Measurements from ENCODE around the gene SHE. TPM values are rescaled to one million over a fixed set of nuclear protein-coding genes. Genes with fewer than 3 reads are reported as not detected.

SHE gene
- polyA plus RNA-seq, 1 donor from 2014 or later = 0.04 TPM

DNA sequence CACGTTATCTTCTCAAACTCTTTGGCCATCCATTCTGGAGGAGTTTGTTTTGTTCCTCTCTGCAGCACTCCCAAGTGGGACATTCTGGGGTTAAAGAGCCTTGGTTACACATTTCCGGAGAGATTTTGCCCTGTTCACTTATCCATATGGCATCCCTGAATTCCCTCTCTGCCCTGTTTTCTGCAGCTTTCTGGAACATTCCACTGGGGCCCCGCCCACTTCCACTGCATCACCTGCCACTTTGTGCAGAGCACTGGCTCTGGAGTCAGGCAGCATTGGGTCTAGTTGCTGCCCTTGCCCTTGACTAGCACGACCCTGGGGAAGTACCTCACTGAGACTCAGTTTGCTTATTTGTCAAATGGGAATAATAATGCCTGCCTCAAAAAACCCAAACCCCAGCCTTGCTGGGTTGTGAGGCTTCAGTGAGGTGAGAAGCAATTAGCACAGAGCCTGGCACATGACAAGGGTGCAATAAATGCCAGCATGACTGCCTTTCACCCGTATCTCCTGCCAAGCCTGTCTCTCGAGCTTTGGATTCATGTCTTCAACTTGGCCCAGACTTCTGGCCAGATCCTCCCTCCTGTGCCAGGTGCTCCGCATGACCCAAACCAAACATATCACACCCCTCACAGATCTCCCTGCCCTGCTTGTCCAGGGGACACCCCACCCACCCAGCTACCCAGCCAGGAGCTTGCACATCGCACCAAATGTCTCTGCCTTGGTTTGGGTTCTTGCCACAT is 58.8 kb downstream of the SHE start:
- Histone ChIP-seq H3K27ac (ENCODE audit: low read length) (no peak overlapping the region), H2AFZ (ENCODE audit: low read depth, low read length) (no peak overlapping the region), H3K79me2 (replicated peaks; ENCODE audit: insufficient read depth, low read length) (no peaks in the 10 kb centered on the region), H4K20me1 (ENCODE audit: insufficient read depth) (no peaks in the 10 kb centered on the region), H3K36me3 (ENCODE audit: insufficient read depth, low read length) (no peaks in the 10 kb centered on the region), H3K9me2 (ENCODE audit: insufficient read depth, low read length) (no peaks in the 10 kb centered on the region), H3K9me3 (ENCODE audit: low read length) (no peaks in the 10 kb centered on the region), H3F3A (ENCODE audit: insufficient read depth, low read length, poor library complexity, severe bottlenecking) (no peaks in the 10 kb centered on the region), H3K27me3 (ENCODE audit: insufficient read depth, low read depth, low read length) (no peaks in the 10 kb centered on the region), H3K4me3 (ENCODE audit: low read length) (no peak overlapping the region), H3K4me2 (ENCODE audit: low read length) (no peak overlapping the region), H3K9ac (ENCODE audit: low read length) (no peak overlapping the region)
- no peak for TF ChIP-seq EZH2 (IDR thresholded peaks at IDR 0.05; ENCODE audit: borderline replicate concordance, insufficient read depth, low read length, poor library complexity, severe bottlenecking)
- no peak for TF ChIP-seq MXI1 (conservative IDR thresholded peaks at IDR 0.05; ENCODE audit: poor library complexity, severe bottlenecking)
- TF ChIP-seq, protein P1, sequence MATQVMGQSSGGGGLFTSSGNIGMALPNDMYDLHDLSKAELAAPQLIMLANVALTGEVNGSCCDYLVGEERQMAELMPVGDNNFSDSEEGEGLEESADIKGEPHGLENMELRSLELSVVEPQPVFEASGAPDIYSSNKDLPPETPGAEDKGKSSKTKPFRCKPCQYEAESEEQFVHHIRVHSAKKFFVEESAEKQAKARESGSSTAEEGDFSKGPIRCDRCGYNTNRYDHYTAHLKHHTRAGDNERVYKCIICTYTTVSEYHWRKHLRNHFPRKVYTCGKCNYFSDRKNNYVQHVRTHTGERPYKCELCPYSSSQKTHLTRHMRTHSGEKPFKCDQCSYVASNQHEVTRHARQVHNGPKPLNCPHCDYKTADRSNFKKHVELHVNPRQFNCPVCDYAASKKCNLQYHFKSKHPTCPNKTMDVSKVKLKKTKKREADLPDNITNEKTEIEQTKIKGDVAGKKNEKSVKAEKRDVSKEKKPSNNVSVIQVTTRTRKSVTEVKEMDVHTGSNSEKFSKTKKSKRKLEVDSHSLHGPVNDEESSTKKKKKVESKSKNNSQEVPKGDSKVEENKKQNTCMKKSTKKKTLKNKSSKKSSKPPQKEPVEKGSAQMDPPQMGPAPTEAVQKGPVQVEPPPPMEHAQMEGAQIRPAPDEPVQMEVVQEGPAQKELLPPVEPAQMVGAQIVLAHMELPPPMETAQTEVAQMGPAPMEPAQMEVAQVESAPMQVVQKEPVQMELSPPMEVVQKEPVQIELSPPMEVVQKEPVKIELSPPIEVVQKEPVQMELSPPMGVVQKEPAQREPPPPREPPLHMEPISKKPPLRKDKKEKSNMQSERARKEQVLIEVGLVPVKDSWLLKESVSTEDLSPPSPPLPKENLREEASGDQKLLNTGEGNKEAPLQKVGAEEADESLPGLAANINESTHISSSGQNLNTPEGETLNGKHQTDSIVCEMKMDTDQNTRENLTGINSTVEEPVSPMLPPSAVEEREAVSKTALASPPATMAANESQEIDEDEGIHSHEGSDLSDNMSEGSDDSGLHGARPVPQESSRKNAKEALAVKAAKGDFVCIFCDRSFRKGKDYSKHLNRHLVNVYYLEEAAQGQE (IDR thresholded peaks at IDR 0.05; ENCODE audit: borderline replicate concordance) = no peak
- TF ChIP-seq RAD21 (conservative IDR thresholded peaks at IDR 0.05) = no peak
- no peak for TF ChIP-seq SMC3 (conservative IDR thresholded peaks at IDR 0.05; ENCODE audit: poor library complexity)
- TF ChIP-seq EP300 (conservative IDR thresholded peaks at IDR 0.05; ENCODE audit: poor library complexity, severe bottlenecking) = no peak
- no peak for TF ChIP-seq POLR2AphosphoS5 (IDR thresholded peaks at IDR 0.05)
- TF ChIP-seq, protein P2, sequence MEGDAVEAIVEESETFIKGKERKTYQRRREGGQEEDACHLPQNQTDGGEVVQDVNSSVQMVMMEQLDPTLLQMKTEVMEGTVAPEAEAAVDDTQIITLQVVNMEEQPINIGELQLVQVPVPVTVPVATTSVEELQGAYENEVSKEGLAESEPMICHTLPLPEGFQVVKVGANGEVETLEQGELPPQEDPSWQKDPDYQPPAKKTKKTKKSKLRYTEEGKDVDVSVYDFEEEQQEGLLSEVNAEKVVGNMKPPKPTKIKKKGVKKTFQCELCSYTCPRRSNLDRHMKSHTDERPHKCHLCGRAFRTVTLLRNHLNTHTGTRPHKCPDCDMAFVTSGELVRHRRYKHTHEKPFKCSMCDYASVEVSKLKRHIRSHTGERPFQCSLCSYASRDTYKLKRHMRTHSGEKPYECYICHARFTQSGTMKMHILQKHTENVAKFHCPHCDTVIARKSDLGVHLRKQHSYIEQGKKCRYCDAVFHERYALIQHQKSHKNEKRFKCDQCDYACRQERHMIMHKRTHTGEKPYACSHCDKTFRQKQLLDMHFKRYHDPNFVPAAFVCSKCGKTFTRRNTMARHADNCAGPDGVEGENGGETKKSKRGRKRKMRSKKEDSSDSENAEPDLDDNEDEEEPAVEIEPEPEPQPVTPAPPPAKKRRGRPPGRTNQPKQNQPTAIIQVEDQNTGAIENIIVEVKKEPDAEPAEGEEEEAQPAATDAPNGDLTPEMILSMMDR (IDR thresholded peaks at IDR 0.05; ENCODE audit: poor library complexity, severe bottlenecking) = no peak
- TF ChIP-seq TAF1 (IDR thresholded peaks at IDR 0.05; ENCODE audit: low read depth) = no peak

DNA sequence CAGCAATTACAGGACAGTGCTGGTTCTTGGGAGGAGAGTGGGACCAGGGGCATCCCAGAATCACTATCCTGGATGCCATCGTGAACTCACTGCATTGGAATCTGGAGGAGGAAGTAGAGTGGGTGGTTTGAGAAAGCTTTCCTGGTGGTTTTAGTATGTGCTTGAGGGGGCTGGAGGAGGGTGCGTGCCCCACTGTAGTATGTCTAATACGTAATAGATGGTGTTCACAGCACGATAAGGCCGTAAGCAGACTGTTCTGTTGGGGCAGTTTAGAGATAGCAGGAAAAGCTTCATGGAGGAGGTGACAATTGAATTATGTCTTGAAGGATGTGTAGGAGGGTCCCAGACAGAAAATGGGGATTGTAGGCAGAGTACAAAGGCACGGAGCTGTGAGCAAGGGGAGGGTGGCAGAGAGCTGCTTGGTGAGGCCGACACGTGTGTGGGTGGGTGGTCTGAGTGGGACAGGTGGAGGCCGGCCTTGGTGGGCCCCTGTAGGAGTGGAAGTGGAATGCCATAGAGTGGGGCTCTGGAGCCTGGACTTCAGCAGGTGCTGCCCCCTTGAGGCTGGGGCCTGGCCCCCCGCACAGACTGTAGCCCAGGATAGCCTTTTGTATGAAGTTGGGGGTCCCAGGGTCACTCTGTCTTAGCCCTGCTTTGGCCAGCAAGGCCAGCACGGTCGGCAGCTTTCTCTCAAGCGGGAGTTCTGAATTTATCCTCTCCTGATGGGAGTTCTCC is 60.0 kb downstream of the SHE start:
- H2AFZ ChIP-seq (ENCODE audit: low read depth, low read length) = no peak overlapping the region

More for the DNA sequence above, 60.0 kb downstream of the SHE start:
- Histone ChIP-seq H3F3A (ENCODE audit: insufficient read depth, low read length, poor library complexity, severe bottlenecking) (no peaks in the 10 kb centered on the region), H3K27me3 (ENCODE audit: insufficient read depth, low read depth, low read length) (no peaks in the 10 kb centered on the region), H3K79me2 (replicated peaks; ENCODE audit: insufficient read depth, low read length) (no peaks in the 10 kb centered on the region), H3K4me3 (ENCODE audit: low read length) (no peak overlapping the region), H3K9ac (ENCODE audit: low read length) (no peak overlapping the region), H3K4me2 (ENCODE audit: low read length) (no peak overlapping the region), H3K9me3 (ENCODE audit: low read length) (no peaks in the 10 kb centered on the region), H3K36me3 (ENCODE audit: insufficient read depth, low read length) (no peaks in the 10 kb centered on the region), H3K9me2 (ENCODE audit: insufficient read depth, low read length) (no peaks in the 10 kb centered on the region), H3K27ac (ENCODE audit: low read length) (no peak overlapping the region), H4K20me1 (ENCODE audit: insufficient read depth) (no peaks in the 10 kb centered on the region)
- no peak for TF ChIP-seq EP300 (conservative IDR thresholded peaks at IDR 0.05; ENCODE audit: poor library complexity, severe bottlenecking)
- no peak for TF ChIP-seq TAF1 (IDR thresholded peaks at IDR 0.05; ENCODE audit: low read depth)
- TF ChIP-seq SMC3 (conservative IDR thresholded peaks at IDR 0.05; ENCODE audit: poor library complexity) = no peak
- no peak for TF ChIP-seq EZH2 (IDR thresholded peaks at IDR 0.05; ENCODE audit: borderline replicate concordance, insufficient read depth, low read length, poor library complexity, severe bottlenecking)
- TF ChIP-seq MXI1 (conservative IDR thresholded peaks at IDR 0.05; ENCODE audit: poor library complexity, severe bottlenecking) = no peak
- TF ChIP-seq, protein P2 (IDR thresholded peaks at IDR 0.05; ENCODE audit: poor library complexity, severe bottlenecking) = no peak
- TF ChIP-seq RAD21 (conservative IDR thresholded peaks at IDR 0.05) = no peak
- no peak for TF ChIP-seq POLR2AphosphoS5 (IDR thresholded peaks at IDR 0.05)
- TF ChIP-seq, protein P1 (IDR thresholded peaks at IDR 0.05; ENCODE audit: borderline replicate concordance) = no peak
